ENCODE data around the gene LCK.

- TF ChIP-seq CTCF (IDR thresholded peaks at IDR 0.05): no peak
- TF ChIP-seq POLR2A (IDR thresholded peaks at IDR 0.05): no peak
These were observed 4.2 kb upstream of the LCK start, which contains the start of gene FAM167B for GRCh38 chr1:32246888-32247273.
